Esophagus mucosa (tissue), 1 donor: Measurements from ENCODE around the gene POLR3K. TPM values are rescaled to one million over a fixed set of nuclear protein-coding genes. Genes with fewer than 3 reads are reported as not detected.
"Not testable (repeated sequence)": the region's sequence is repeated elsewhere in the genome, so short reads cannot be mapped to it uniquely, and the experiment has no call there.

ENCODE experiments used
- ATAC-seq: fragments of 200-7000 bp; cut with Tn5 transposase; one replicate; pipeline ENCODE4 v1.9.1; 2020
- total RNA-seq: library from RNA; stranded (reverse); gene quantifications from one replicate; pipeline ENCODE4 v1.2.4, GENCODE V29; 2023
- donor health status: DM: yes; HTN: yes; CAD: no.

Gene POLR3K
- total RNA-seq, 1 donor from 2014 or later: 9.5 TPM

- ATAC-seq: peak; percentile 25
Observed at GRCh38 chr16:42691-43090, 10.7 kb downstream of the POLR3K start.

- no peak for ATAC-seq
Observed at GRCh38 chr16:42069-42457, 11.3 kb downstream of the POLR3K start.

- ATAC-seq: no peak
Observed at GRCh38 chr16:41439-42068, 11.9 kb downstream of the POLR3K start.

- ATAC-seq: peak; percentile 86
Observed at GRCh38 chr16:38941-39892, 14.2 kb downstream of the POLR3K start.

- ATAC-seq: not testable (repeated sequence)
Observed at GRCh38 chr16:38206-38605, 15.2 kb downstream of the POLR3K start.

GRCh38 chr16:37511-37910 is 15.9 kb downstream of the POLR3K start:
- peak; percentile 38 for ATAC-seq

GRCh38 chr16:36336-36984 is 16.9 kb downstream of the POLR3K start:
- ATAC-seq: no peak

- ATAC-seq: no peak
Observed at GRCh38 chr16:35678-36305, 17.6 kb downstream of the POLR3K start.

- peak; percentile 21 for ATAC-seq
Observed at GRCh38 chr16:35011-35677, 18.3 kb downstream of the POLR3K start.

GRCh38 chr16:34648-34987 is 18.8 kb downstream of the POLR3K start:
- no peak for ATAC-seq

GRCh38 chr16:33877-34647 is 19.3 kb downstream of the POLR3K start:
- ATAC-seq: no peak

- ATAC-seq: not testable (repeated sequence)
Observed at GRCh38 chr16:33154-33876, 20.1 kb downstream of the POLR3K start.

- ATAC-seq: not testable (repeated sequence)
Observed at GRCh38 chr16:30627-31026, 22.8 kb downstream of the POLR3K start.

- peak; percentile 77 for ATAC-seq
Observed at GRCh38 chr16:25926-26348, 27.5 kb downstream of the POLR3K start.

- peak; percentile 27 for ATAC-seq
Observed at GRCh38 chr16:24151-24550, 29.3 kb downstream of the POLR3K start.

GRCh38 chr16:20886-21285 is 32.5 kb downstream of the POLR3K start:
- not testable (repeated sequence) for ATAC-seq

- not testable (repeated sequence) for ATAC-seq
Observed at GRCh38 chr16:17062-17765, 36.2 kb downstream of the POLR3K start.

- not testable (repeated sequence) for ATAC-seq
Observed at GRCh38 chr16:10772-11171, 42.6 kb downstream of the POLR3K start.

- peak; percentile 81 for ATAC-seq
Observed at GRCh38 chr16:9903-10665, 43.3 kb downstream of the POLR3K start.
